Measurements from ENCODE around the gene ADAMTSL2. TPM values are rescaled to one million over a fixed set of nuclear protein-coding genes. Genes with fewer than 3 reads are reported as not detected.

Gene ADAMTSL2
- 1.2 TPM for total RNA-seq (ENCODE audit: insufficient read depth, low replicate concordance)

DNA sequence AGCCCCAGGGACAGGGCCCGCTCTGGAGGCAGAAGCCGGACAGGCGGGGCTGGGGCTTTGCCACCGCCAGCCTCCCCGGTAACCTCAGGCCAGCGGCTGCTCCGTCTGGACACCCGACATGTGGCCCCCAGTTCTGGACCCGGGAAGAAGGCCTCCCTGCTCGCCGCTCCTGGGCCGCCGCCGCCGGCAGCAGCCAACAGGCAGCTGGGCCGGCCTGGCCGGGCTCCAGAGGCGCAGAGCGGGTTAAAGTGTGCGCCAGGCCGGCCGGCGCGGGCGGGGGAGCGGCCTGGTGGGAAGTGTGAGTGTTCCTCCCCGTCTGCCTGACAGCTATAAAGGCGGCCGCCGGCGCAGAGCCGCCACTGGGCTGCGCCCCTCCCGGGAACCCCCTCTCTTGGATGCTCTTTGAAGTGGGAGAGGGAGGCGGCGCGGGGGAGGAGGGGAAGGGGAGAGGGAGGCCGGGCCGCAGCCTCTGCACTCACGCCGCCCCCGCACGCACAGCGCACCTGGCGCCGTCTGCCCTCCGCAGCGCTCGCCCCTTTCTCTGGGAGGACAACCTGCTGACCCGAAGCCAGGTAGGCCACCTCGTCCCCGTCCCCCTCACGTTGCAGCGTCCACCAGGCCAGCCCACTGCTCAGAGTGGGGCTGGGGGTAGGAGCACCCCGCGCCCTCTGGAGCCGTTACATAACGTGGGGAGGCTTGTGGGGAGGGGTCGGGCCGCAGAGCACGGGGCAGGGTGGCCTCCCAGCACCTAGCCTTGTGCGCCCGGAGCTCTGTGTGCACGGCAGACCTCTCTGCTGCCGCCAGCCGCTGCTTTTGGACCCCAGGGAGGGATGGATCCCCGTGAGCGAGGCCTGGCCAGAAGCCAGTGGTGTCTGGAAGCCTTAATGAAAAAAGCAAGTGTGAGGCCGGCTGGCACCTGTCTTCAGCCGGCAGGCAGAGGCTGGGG is at the start of gene ADAMTSL2:
Gene ADAMTSL2, plus strand, starts transcription at position 359 of the 946 bp plus-strand sequence. CDS start 2,009 bp downstream, outside the sequence.
- peak; percentile 77 for DNase-seq (ENCODE audit: low spot score)

DNA sequence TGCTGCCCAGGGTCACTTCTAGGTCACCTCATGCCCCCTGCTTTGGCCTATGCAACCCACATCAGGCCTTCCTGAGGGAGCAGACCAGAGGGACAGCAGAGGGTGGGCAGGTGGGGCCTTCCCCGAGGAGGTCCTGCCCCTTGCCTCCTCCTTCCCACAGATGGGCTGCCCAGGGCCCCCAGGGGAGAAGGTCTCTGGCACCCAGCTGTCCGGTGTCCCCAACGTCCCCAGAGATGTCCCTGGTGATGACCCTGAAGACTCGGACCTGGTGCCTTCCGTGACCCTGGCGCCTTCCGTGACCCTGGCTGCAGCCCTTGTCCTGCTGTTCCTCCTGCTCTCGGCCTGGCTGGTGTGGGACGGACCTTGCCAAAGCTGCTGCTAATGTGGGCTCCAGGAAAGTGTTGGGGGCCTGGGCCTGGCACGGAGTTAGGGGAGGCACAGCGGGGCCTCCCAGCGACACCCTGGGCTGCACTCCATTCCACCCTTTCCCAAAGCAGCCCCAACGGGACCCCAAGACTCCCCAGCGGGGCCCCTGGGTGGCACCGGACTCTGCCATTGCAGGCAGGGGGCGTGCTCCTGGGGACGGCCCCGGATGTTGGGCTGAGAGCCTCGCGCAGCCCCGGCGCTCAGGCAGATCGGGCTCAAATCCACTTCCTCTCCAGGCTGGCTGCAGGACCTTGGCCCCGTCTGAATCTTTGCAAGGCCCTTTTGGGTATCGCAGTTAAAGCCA is 48.8 kb upstream of the ADAMTSL2 start:
- DNase-seq (ENCODE audit: low spot score), result no peak

- no peak for DNase-seq (ENCODE audit: low spot score)
Observed at GRCh38 chr9:133487331-133487725, 47.2 kb upstream of the ADAMTSL2 start.

GRCh38 chr9:133488686-133489252 is 45.7 kb upstream of the ADAMTSL2 start:
- DNase-seq (ENCODE audit: low spot score), result no peak

DNA sequence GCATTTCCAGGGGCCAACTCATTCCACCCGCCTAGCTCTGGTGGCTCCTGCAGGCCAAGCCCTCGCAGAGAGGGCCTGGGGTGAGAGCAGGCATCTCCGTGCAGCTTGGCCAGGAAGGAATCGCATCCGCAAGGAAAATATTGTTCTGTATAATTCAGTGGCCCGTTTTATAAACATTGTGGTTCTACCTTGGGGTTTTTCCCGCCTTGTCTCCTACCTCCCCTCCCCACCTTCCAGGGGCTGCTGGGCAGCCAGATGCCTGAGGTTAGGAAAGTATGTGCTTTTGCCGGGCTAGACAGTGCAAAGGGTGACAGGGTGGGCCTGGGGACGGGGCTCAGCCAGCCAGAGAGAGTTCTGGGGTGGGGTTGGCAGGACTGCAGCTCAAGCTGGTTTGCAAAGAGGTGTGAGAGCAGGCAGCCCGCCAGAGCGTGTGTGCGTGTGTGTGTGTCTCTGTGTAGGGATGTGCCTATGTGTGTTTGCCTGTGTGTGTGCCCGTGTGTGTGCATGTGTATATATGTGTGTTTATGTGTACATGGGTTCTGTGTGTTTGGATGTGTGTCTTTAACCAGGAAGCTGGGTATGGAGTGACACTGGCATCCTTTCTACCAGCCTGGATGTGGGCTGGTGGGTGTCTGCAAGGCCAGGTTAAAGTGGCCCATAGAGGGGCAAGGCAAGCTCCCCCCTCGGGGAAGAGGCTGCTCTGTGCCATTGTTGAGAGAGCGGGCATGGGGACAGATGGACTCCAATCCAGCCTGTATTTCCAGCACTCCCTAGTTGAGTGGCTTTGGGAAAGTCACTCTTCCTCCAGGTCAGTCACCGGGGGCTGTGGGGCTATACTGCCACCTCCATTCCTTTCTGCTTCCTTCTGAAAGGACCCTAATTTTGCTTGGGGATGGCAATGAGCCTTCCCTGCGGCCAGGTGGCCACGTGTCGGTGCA is 45.0 kb upstream of the ADAMTSL2 start:
- DNase-seq (ENCODE audit: low spot score), result no peak

GRCh38 chr9:133490201-133490681 is 44.3 kb upstream of the ADAMTSL2 start:
- no peak for DNase-seq (ENCODE audit: low spot score)

DNA sequence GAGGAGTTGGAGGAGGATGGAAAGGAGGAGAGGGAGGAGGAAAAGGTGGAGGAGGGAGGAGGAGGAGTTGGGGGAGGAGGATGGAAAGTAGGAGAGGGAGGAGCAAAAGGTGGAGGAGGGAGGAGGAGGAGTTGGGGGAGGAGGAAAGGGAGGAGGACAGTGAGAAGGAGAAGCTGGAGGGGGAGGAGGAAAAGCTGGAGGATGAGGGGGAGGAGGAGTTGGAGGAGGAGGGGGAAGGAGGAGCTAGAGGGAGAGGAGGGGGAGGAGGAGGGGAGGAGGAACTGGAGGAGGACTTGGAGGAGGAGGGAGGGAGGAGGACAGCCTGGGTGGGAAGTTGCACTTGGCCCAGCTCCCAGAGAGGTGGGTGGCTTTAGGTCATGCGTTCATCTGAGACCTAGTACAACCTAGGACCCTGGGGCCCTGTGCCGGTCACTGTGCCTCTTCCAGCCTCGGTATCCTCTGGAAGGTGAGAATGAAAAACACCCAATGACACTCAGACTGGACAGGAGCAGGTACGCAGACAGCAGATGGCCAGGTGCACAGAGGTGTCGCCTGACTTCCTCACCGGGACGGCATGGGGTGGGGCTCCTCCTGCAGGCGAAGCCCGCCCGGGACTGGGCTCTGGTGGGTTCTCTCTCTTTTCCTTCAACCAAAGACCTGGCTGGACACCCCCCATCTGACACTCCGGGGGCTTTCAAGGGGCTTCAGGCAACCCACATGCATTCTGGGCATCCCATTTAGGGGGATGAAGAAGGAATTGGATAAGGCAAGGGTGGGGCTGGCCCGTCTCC is 43.4 kb upstream of the ADAMTSL2 start:
- DNase-seq (ENCODE audit: low spot score), result no peak

DNA sequence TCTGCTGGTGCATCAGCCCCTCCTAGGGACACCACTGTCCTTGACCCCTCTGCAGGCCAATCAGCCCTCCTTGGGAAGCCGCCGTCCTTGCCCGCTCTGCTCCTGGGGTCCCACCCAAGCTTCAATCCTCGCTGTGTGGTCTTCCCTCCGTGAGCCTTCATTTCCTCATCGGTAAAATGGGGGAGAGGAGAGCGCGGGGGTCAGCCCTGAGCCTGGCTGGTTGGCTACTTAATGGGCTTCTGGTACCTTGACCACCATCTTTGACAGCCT is 42.9 kb upstream of the ADAMTSL2 start:
- no peak for DNase-seq (ENCODE audit: low spot score)

GRCh38 chr9:133492061-133493021 is 42.2 kb upstream of the ADAMTSL2 start:
- no peak for DNase-seq (ENCODE audit: low spot score)

GRCh38 chr9:133493428-133493827 is 41.1 kb upstream of the ADAMTSL2 start:
- no peak for DNase-seq (ENCODE audit: low spot score)

- no peak for DNase-seq (ENCODE audit: low spot score)
Observed at GRCh38 chr9:133493845-133494540, 40.5 kb upstream of the ADAMTSL2 start.

- no peak for DNase-seq (ENCODE audit: low spot score)
Observed at GRCh38 chr9:133494636-133495326, 39.7 kb upstream of the ADAMTSL2 start.

- no peak for DNase-seq (ENCODE audit: low spot score)
Observed at GRCh38 chr9:133495327-133496293, 38.9 kb upstream of the ADAMTSL2 start.

DNA sequence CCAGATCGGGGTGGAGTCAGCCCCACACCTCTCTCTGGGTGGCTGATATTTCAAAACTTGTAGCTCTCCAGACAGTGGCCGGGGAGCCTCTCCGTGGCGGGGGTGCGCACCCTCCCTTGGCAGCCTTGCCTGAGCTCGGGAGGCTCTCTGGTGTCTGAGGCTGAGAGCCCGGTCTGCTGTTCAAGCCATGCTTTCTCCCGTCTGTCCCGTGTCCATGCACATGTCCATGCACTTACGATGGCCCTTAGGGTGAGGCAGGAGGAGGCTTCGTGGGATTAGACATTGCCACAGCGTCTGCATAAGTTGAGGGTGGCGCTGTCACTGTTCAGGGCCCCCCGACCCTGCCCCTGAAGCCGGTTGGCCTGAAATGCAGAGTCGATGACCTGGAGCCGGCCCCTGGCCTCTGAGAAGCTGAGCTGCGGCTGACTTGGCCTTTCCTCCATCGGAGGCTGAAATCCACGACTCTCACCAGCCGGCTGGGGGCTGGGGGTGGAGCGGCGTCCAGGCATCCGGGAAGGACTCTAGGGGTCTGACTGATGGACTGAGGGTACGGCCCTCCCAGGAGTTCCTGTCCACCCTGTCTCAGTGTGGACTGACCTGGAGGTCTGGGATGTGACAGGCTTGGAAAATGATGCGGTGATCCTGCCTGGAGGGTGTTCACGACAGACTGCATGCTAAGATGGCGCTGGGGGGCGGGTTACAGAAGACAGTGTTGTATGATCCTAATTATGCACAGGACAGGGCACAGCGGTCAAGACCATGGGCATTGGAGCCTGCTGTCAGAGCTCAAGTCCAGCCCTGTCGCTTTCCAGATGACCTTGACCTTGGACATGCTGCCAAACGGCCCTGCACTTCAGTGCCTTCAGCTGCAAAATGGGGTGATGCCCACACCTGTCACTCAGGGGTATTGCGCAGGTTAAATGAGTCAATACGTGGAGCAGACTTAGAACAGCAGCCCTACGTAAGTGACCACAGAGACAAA is 37.4 kb upstream of the ADAMTSL2 start:
- no peak for DNase-seq (ENCODE audit: low spot score)

DNA sequence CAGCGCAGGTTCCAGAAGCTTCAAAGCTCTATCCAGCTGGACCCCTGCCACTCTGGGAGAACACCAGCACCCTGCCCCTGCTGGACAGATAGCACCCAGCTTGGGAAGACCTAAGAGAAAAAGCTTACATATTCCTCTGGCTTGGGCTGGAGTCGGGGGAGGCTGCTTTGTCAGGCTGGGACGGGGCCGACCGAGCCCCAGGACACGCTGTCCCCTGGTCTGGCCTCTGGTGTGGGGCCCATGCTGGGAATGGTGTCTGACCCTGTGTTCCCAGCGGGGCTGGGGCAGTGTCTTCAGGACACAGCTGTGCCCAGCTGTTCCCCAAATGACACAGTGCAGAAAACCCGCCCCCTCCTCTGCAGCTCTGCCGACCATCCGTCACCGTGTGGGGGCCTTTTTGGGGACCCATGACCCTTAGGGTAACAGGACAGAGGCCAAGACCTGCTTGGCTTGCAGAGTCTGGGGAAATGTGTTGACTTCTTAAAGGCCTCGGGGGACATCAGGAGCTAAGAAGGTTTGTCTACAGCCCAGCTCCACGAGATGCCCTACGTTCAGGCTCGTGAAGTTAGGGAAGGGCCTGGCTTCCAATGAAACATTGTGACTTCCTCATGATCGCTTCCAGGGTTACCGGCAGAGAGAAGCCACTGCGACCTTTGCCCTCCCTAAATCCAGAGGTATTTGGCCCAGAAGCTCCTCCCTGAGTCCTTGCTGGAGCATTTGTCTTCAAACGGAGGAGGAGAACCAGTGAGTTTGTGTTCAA is 35.2 kb upstream of the ADAMTSL2 start:
- no peak for DNase-seq (ENCODE audit: low spot score)
